Esophagus squamous epithelium (tissue), 4 donors: ENCODE results near the gene IL21.

ENCODE experiments used
- POLR2A ChIP-seq, 4 donors: fragments of 450-650 bp; IDR thresholded peaks; one replicate each; pipeline ENCODE4 v1.6.1; 2017; ENCODE audit warnings: antibody characterized with exemption in 4 of 4, mild to moderate bottlenecking in 4 of 4, moderate library complexity in 3 of 4
- TF ChIP-seq, protein P1 (sequence below), 6 experiments: fragments of 450-650 bp in 4 of 6; fragments of 200-600 bp in 2 of 6; sonication (generic) in 2 of 6; IDR thresholded peaks; one replicate each; pipeline ENCODE4 v1.5.1; 2016 to 2019; ENCODE audit warnings: antibody characterized with exemption in 6 of 6, mild to moderate bottlenecking in 4 of 6, moderate library complexity in 4 of 6

GRCh38 chr4:122619611-122620010 lies 1.3 kb downstream of the IL21 start:
- TF ChIP-seq, protein P1, sequence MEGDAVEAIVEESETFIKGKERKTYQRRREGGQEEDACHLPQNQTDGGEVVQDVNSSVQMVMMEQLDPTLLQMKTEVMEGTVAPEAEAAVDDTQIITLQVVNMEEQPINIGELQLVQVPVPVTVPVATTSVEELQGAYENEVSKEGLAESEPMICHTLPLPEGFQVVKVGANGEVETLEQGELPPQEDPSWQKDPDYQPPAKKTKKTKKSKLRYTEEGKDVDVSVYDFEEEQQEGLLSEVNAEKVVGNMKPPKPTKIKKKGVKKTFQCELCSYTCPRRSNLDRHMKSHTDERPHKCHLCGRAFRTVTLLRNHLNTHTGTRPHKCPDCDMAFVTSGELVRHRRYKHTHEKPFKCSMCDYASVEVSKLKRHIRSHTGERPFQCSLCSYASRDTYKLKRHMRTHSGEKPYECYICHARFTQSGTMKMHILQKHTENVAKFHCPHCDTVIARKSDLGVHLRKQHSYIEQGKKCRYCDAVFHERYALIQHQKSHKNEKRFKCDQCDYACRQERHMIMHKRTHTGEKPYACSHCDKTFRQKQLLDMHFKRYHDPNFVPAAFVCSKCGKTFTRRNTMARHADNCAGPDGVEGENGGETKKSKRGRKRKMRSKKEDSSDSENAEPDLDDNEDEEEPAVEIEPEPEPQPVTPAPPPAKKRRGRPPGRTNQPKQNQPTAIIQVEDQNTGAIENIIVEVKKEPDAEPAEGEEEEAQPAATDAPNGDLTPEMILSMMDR (IDR thresholded peaks at IDR 0.05), result no peak
- TF ChIP-seq POLR2A (IDR thresholded peaks at IDR 0.05), result no peak
